ENCODE measurements around the gene SNX8.
A peak's percentile ranks its signal among the peaks of the same experiment; 100 is the strongest.

The SNX8 gene

GRCh38 chr7:2259480-2259879, 54.8 kb downstream of the SNX8 start:
- DNase-seq = no peak

GRCh38 chr7:2258661-2259365, 55.4 kb downstream of the SNX8 start:
- DNase-seq = no peak

GRCh38 chr7:2257651-2258050, 56.6 kb downstream of the SNX8 start:
- DNase-seq = no peak

GRCh38 chr7:2257046-2257551, 57.1 kb downstream of the SNX8 start:
- no peak for DNase-seq

GRCh38 chr7:2256306-2257045, 57.8 kb downstream of the SNX8 start:
- DNase-seq = no peak

GRCh38 chr7:2255145-2256139, 58.8 kb downstream of the SNX8 start:
- DNase-seq = no peak

- DNase-seq = no peak
These were observed 59.7 kb downstream of the SNX8 start for GRCh38 chr7:2254429-2255144.

GRCh38 chr7:2253525-2254244, 60.6 kb downstream of the SNX8 start:
- no peak for DNase-seq

GRCh38 chr7:2253021-2253420, 61.2 kb downstream of the SNX8 start:
- no peak for DNase-seq

- DNase-seq = no peak
These were observed 62.1 kb downstream of the SNX8 start for GRCh38 chr7:2251841-2252771.

- no peak for DNase-seq
These were observed 62.9 kb downstream of the SNX8 start for GRCh38 chr7:2251381-2251780.

GRCh38 chr7:2249744-2250323, 64.4 kb downstream of the SNX8 start:
- no peak for DNase-seq

GRCh38 chr7:2248984-2249694, 65.1 kb downstream of the SNX8 start:
- peak; percentile 42 for DNase-seq

- peak; percentile 59 for DNase-seq
These were observed 66.9 kb downstream of the SNX8 start for GRCh38 chr7:2247141-2247995.

GRCh38 chr7:2245883-2246675, 68.2 kb downstream of the SNX8 start:
- no peak for DNase-seq

- no peak for DNase-seq
These were observed 69.7 kb downstream of the SNX8 start for GRCh38 chr7:2244404-2244995.

GRCh38 chr7:2243458-2243857, 70.8 kb downstream of the SNX8 start:
- DNase-seq = no peak
